ENCODE results near the gene GBE1. TPM values are rescaled to one million over a fixed set of nuclear protein-coding genes. Genes with fewer than 3 reads are reported as not detected.

GBE1 gene
- total RNA-seq, 4 donors from 2014 or later = 22.2 to 27.8 (median 25.3) TPM

GRCh38 chr3:81540787-81541186 lies 220.7 kb downstream of the GBE1 start:
- Histone ChIP-seq H3K27ac (replicated peaks in 1 of 4) (no peak overlapping the region), H3K27me3 (no peaks in the 10 kb centered on the region), H3K36me3 (peaks cover 0 to 13% (median 5%) of the 10 kb centered on the region in 4 donors), H3K4me1 (no peaks in the 10 kb centered on the region), H3K9me3 (no peaks in the 10 kb centered on the region), H3K4me3 (no peak overlapping the region)
- no peak for DNase-seq (ENCODE audit: extremely low spot score)
- no peak for TF ChIP-seq POLR2AphosphoS5 (IDR thresholded peaks at IDR 0.05)
- no peak for TF ChIP-seq POLR2A (IDR thresholded peaks at IDR 0.05; ENCODE audit: low read depth)
- intact Hi-C loops (cut with DNase I) = no loop called here
- WGBS = 77% methylated on average over 1 of the region's 1 CpG

GRCh38 chr3:81531846-81532245 lies 229.6 kb downstream of the GBE1 start:
- no peak overlapping the region for H3K4me3 ChIP-seq
- DNase-seq (ENCODE audit: extremely low spot score) = no peak
- H3K9me3 ChIP-seq = no peaks in the 10 kb centered on the region
- WGBS = no CpG with 5 or more reads among the region's 1 CpG
- H3K36me3 ChIP-seq = peaks cover 21 to 91% (median 40%) of the 10 kb centered on the region in 4 donors
- TF ChIP-seq POLR2AphosphoS5 (IDR thresholded peaks at IDR 0.05) (no peak), POLR2A (IDR thresholded peaks at IDR 0.05; ENCODE audit: low read depth) (no peak), EP300 (IDR thresholded peaks at IDR 0.05) (no peak), CTCF (IDR thresholded peaks at IDR 0.05) (no peak)
- H3K4me1 ChIP-seq = no peaks in the 10 kb centered on the region
- H3K27me3 ChIP-seq = no peaks in the 10 kb centered on the region
- intact Hi-C loops (cut with DNase I) = no loop called here
- no peak overlapping the region for H3K27ac ChIP-seq (replicated peaks in 1 of 4)

GRCh38 chr3:81531263-81531662 lies 230.2 kb downstream of the GBE1 start:
- Histone ChIP-seq H3K27me3 (no peaks in the 10 kb centered on the region), H3K27ac (replicated peaks in 1 of 4) (no peak overlapping the region), H3K36me3 (peaks cover 21 to 86% (median 38%) of the 10 kb centered on the region in 4 donors), H3K4me1 (no peaks in the 10 kb centered on the region), H3K4me3 (no peak overlapping the region), H3K9me3 (no peaks in the 10 kb centered on the region)
- WGBS = 86% methylated on average over 2 of the region's 2 CpGs
- DNase-seq (ENCODE audit: extremely low spot score) = no peak
- TF ChIP-seq EP300 (IDR thresholded peaks at IDR 0.05) = no peak
- no peak for TF ChIP-seq CTCF (IDR thresholded peaks at IDR 0.05)
- no peak for TF ChIP-seq POLR2A (IDR thresholded peaks at IDR 0.05; ENCODE audit: low read depth)
- TF ChIP-seq POLR2AphosphoS5 (IDR thresholded peaks at IDR 0.05) = no peak
- intact Hi-C loops (cut with DNase I) = no loop called here

- DNase-seq (ENCODE audit: extremely low spot score) = no peak
- H3K27me3 ChIP-seq = no peaks in the 10 kb centered on the region
- no peaks in the 10 kb centered on the region for H3K4me1 ChIP-seq
- H3K4me3 ChIP-seq = no peak overlapping the region
- WGBS = 80% methylated on average over 4 of the region's 4 CpGs
- no peak overlapping the region for H3K27ac ChIP-seq (replicated peaks in 1 of 4)
- TF ChIP-seq EP300 (IDR thresholded peaks at IDR 0.05) (no peak), POLR2AphosphoS5 (IDR thresholded peaks at IDR 0.05) (no peak), POLR2A (IDR thresholded peaks at IDR 0.05; ENCODE audit: low read depth) (no peak), CTCF (IDR thresholded peaks at IDR 0.05) (no peak)
- H3K36me3 ChIP-seq = peaks cover 21 to 79% (median 36%) of the 10 kb centered on the region in 4 donors
- no peaks in the 10 kb centered on the region for H3K9me3 ChIP-seq
- intact Hi-C loops (cut with DNase I) = no loop called here
These were observed 231.1 kb downstream of the GBE1 start for GRCh38 chr3:81530180-81530939.

- WGBS = 57% methylated on average over 2 of the region's 2 CpGs
These were observed 239.6 kb downstream of the GBE1 start for GRCh38 chr3:81521855-81522254.

More at GRCh38 chr3:81521855-81522254, 239.6 kb downstream of the GBE1 start:
- Histone ChIP-seq H3K27me3 (no peaks in the 10 kb centered on the region), H3K9me3 (no peaks in the 10 kb centered on the region), H3K27ac (replicated peaks in 1 of 4) (no peak overlapping the region), H3K4me3 (no peak overlapping the region), H3K4me1 (no peaks in the 10 kb centered on the region), H3K36me3 (peaks cover 0 to 14% (median 0%) of the 10 kb centered on the region in 4 donors)
- intact Hi-C loops (cut with DNase I) = no loop called here
- no peak for DNase-seq (ENCODE audit: extremely low spot score)
- TF ChIP-seq POLR2AphosphoS5 (IDR thresholded peaks at IDR 0.05) (no peak), CTCF (IDR thresholded peaks at IDR 0.05) (no peak), POLR2A (IDR thresholded peaks at IDR 0.05; ENCODE audit: low read depth) (no peak), EP300 (IDR thresholded peaks at IDR 0.05) (no peak)
